Frontal cortex (tissue), 4 donors: Measurements from ENCODE around the gene NIP7. TPM values are rescaled to one million over a fixed set of nuclear protein-coding genes. Genes with fewer than 3 reads are reported as not detected.
"Not testable (repeated sequence)": the region's sequence is repeated elsewhere in the genome, so short reads cannot be mapped to it uniquely, and the experiment has no call there.

ENCODE experiments used
- DNase-seq, 2 donors: peaks; one replicate each; pipeline ENCODE4 v3.0.0; 2012; ENCODE audit warnings: low spot score in 2 of 2
- FAIRE-seq: peaks from 2 replicates; lab custom pipeline; 2012; peaks lifted over from hg19 to GRCh38; lab: Jason Lieb, UNC
- total RNA-seq: library from RNA; depleted of rRNA; stranded (reverse); fragments of >200 nt; gene quantifications from one replicate; pipeline ENCODE4 v1.2.3, GENCODE V29; 2014
- donor health status: control.
- donor health status: control.
- donor health status: control.

Gene NIP7
- total RNA-seq, result 13.0 TPM

DNA sequence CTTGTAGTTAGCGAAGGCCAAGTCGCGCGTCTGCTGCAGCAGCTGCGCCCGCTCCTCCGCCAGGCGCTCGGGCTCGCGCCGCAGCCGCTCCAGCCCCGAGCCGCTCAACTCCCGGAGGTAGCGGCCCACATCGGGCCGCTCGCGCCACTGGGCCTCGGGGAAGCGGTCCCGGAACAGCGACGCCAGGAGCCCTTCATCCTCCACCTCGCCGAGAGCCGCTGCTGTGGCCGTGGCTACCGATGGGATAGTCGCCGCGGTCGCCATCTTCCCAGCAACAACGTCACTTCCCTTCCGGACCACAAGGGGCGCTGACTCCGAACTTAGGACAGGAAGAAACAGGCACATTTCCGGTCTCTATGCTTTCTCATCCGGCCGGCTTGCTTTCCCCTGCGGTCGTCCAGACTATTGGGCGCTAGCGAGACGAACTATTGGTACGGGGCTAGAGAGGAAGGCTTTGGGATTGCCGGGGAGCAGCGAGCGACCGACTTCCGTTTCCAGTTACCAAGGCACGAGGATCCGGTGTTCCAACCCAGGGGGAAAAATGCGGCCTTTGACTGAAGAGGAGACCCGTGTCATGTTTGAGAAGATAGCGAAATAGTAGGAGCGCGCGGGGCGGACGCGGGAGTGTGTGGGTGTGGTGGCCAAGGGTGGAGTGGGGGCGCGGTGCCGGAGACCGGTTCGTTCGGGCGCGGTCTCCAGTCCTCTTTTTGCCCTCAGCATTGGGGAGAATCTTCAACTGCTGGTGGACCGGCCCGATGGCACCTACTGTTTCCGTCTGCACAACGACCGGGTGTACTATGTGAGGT lies at the start of gene NIP7, which contains the start of gene COG8:
NIP7 (plus strand) TSS at position 484 of the 806 bp plus-strand sequence; CDS start at position 542, 58 bp downstream.
COG8 (minus strand) TSS at position 276 of the 806 bp plus-strand sequence; CDS start at position 264, 12 bp downstream.
- DNase-seq (peak; percentile 92 to 93), FAIRE-seq (no peak)

DNA sequence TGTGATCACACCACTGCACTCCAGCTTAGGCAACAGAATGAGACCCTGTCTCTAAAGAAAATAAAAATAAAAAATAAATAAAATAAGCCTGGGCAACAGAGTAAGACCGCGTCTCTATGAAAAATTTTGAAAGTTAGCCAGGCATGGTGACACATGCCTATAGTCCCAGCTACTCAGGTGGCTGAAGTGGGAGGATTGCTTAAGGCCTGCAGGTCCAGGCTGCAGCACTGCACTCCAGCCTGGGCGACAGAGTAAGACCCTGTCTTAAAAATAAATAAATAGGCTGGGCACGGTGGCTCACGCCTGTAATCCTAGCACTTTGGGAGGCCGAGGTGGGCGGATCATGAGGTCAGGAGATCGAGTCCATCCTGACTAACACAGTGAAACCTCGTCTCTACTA lies 47.9 kb upstream of the NIP7 start:
- DNase-seq, FAIRE-seq: not testable (repeated sequence)

DNA sequence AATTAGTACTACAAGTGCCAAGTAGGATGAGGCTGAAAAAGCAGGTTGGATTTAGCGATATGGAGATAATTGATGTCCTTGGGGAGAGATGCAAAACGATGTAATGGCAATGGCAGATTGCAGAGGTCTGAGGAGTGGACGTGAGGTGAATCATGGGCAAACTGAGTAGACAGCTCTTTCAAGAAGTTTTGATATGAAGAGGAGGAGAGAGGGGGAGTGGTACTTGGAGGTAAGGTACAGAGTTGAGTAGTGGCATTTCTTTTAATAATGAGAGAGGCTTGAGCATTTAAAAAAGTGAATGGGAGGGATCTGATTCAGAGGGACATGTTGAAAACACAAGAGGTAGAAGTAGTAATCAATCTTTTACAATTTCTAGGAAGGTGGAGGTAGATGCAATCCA lies 46.2 kb upstream of the NIP7 start:
- FAIRE-seq, result no peak

DNA sequence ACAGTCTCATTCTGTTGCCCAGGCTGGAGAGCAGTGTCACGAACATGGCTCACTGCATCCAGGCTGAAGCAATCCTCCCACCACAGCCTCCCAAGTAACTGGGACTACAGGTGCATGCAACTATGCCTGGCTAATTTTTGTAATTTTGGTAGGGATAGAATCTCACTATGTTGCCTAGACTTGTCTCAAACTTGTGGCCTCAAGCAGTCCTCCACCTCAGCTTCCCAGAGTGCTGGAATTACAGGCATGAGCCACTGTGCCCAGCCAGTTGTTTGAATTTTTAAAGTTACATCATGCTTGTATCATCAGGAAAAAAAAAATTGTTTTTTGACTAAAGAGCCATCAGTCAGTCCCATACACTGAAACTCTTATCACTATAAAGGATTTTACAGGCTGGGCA lies 45.5 kb upstream of the NIP7 start:
- FAIRE-seq, result no peak

More for the DNA sequence above, 46.2 kb upstream of the NIP7 start:
- DNase-seq, result no peak

DNA sequence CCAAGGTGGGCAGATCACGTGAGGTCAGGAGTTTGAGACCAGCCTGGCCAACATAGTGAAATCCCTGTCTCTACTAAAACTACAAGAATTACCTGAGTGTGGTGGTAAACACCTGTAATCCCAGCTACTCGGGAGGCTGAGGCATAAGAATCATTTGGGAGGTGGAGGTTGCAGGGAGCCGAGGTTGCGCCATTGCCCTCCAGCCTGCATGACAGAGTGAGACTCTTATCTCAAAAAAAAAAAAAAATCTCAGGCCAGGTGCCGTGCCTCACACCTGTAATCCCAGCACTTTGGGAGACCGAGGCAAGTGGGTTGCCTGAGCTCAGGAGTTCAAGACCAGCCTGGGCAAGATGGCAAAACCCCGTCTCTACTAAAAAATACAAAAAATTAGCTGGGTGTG lies 42.8 kb upstream of the NIP7 start:
- FAIRE-seq, DNase-seq: not testable (repeated sequence)

More for the DNA sequence above, 45.5 kb upstream of the NIP7 start:
- no peak for DNase-seq

DNA sequence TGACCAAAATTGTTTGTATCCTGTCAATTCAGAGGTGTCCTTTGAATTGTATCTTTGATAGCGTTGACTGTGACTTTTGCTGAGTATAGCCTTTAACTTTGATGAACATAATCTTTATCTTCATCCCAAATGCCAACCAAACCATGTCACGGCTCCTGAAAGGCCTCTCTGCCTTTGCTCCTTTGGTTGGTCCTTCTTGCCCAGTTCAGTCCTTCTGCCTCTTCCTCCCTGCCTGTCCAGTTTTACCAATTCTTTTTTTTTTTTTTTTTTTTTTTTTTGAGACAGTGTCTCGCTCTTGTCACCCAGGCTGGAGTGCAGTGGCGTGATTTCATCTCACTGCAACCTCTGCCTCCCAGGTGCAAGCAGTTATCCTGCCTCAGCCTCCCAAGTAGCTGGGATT lies 41.3 kb upstream of the NIP7 start:
- no peak for DNase-seq
- no peak for FAIRE-seq

DNA sequence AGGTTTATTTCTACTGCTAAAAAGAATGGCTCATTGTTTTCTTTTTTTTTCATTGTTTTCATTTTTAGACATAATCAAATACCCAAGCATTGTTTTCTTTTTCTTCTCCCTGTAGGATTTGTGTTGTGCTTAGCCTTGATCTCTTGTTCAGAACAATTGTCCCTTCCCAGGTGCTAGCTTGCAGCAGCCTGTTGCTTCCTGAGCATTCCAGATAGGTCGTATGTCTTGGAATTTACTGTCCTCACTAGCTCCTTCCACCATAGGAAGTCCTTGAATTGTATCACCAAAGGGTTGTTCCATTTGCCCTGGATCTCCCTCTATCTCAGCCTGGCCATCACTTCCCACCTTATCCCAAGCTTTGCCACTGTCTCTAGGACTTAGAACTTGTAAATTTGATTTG lies 38.4 kb upstream of the NIP7 start:
- DNase-seq (no peak), FAIRE-seq (no peak)

DNA sequence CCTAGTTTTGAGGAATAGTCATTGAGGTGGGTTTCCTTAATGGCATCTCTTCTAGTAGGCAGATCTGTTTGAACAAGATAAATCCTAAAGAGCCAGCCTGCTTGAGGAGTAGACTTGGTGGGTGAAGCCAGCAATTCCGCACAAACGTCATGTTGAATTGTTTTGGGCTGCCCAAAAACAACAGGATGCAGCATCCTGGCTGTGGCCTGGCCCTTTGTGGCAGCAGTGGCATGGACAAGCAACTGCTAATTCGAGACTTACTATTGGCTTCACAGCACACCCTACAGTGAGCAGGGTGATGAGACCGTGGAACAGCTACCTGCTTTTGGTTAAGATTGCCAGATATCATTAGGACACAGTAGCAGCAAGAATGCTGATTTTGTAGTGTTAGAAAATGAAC lies 37.7 kb upstream of the NIP7 start:
- FAIRE-seq, result no peak
- DNase-seq, result no peak

DNA sequence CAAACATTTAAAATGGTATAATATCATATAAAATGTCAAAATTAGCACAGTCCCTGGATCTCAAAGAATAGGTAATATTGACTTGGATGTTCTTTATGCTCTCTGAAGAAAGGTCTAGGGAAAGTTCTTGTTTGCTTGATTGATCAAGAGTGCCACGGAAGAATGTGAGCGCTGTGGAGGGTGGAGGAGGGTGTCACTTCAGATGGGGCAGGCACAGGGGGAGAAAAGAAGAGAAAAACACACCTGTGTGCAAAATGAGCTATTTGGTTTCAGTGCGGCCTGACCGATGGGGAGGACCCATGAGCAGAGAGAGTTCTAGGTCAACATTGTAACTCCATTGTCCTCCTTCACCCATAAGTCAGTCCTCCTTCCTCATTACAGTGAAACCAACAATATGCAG lies 37.3 kb upstream of the NIP7 start:
- FAIRE-seq (no peak), DNase-seq (no peak)

DNA sequence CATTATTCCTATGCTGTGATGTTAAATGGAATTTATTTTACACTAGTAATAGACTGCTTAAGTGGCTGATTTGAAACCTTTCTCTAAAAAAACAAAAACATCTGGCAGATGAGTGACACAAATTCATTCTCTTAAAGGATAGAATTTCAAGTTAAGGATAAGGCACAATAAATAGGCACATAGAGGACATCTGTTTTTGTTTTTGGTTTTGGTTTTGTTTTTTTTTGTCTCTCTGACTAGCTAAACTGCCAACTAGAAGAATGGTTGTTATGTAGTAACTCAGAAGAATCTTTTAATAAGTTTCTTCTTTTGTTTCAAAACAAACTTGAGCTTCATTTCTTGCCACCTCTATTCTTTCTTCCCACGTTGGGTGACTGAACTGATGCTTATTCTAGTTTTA lies 33.5 kb upstream of the NIP7 start:
- DNase-seq (no peak), FAIRE-seq (no peak)

DNA sequence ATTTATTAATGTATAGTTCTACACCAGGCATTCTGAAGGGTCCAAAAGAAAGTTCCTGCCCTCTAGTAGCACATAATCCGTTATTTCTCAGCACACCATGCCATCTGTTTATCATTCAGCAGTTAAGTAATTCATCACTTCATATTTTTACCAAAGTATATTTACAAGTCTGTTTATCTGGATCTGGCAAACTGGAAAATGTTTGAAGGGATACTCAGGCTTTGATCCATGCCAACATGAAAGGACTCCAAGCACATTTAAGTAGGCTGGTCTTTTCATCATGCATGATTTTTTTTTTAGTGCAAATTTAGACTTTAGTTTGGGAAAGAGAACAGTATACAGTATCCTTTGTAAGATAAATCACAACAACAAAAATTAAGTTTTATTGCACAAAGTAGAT lies 32.5 kb upstream of the NIP7 start:
- FAIRE-seq (no peak), DNase-seq (no peak)

DNA sequence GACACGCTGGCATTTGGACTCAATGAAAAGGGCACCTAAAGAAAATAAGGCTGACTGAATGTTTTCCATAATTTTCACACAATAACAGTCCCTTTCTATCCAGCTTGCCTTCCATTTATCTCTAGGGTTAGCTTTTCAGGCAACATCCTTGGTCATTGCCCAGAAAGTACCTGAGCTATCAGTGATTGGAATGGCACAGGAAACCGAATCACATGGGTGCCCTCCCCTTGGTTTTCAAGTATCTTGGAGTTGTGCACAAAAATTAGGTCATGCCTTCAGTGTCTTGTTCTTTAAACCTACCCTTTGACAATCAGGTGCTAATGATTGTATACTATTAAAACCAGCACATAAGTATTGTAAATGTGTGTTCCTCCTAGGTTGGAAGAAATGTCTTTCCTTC lies 31.7 kb upstream of the NIP7 start:
- FAIRE-seq, result no peak
- no peak for DNase-seq

DNA sequence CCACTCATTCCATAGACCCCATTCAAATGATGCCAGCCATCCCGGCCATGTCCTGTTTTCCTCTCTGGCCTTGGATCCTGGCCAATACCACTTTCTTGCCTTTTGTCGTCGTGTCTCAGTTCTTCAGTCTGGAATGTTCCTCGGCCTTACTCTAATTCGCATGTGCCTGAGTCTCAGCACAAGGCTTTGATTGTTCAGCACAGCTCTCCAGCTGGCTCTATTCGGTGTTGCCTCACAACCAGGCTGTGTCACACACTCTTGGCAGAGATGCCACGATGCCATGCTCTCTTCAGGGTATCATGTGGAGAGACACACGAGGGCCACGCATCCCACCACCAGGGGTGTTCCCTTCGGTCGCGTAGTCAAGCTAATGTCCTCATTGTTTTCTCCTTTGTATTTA lies 30.3 kb upstream of the NIP7 start:
- DNase-seq (peak; percentile 36 to 42), FAIRE-seq (no peak)

DNA sequence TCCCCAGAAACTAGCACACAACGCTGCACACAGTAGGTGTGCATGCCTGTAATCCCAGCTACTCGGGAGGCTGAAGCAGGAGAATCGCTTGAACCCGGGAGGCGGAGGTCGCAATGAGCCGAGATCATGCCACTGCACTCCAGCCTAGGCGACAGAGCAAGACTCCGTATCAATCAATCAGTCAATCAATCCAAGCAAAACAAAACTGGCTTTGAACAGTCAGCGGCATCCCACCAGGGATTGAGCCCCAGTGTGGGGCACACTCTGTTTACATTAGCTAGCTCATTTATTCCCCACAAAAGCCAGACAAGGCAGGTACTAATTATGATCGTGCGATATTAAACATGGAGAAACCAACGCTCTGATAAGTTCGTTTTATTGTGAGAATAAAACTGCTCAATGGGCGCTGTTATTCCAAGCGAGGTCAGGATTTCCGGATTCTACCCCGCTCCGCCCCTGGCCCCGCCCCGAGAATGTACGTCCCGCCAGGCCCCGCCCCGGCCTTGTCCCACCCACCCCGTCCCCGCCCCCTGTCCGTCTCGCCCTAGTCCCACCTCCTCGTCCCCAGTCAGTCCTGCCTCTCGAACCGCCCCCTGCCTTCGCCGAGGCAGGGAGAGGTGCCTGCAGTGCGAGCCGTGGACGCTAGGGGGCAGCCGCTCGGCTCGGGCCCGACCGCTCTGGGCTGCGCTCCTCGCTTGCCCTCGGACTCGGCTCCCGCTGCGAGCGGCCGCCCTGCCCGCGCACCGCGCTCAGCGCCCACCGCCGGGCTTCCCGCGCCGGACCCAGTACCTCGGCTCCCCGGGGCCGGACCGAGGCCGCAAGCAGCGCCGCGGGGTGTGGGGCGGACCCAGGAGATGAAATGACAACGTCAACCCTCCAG lies 28.7 kb upstream of the NIP7 start, which contains the start of gene VPS4A:
VPS4A (plus strand) TSS at position 698 of the 880 bp plus-strand sequence; CDS start at position 860, 162 bp downstream.
- FAIRE-seq (no peak), DNase-seq (peak; percentile 97 to 99)

DNA sequence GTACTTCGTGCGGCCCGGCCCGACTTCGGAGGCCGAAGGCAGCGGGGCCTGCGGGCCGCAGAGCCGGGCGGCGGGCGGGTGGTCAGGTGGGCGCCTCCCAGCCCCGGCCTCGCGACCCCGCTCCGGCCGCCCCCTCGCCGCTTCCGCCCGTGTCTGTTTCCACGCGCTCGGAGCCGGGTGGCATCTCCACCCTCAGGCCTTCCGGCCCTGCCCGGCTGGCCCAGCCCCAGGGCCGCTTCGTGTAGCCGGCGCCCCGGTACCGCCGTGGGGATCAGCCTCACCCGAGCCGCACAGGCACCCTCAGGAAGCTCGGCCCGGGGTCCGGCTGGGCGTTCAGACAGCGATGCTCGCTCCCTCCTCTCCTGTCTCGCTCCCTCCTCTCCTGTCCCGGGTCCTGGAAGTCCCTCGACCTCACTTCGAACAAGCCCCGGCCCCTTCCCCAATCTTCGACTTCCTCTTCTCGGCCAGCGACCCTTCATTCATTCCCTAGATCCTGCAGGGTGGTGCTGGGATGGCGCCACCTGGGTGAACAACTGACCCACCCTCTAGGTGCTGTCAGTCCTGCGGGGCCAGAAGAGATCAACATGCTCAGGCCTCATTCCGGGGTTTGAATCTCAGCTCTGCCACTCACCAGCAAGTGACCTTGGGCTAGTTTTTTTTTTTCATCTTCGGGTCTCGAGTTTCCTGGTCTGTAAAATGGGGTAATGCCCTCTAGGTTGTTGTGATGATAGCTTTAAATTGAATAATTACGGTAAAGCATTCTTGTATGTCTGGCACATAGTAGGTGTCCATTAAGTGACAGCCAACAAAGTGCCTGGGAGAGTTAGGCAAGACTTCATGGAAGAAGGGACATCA lies 27.8 kb upstream of the NIP7 start:
- FAIRE-seq, result no peak
- no peak for DNase-seq

DNA sequence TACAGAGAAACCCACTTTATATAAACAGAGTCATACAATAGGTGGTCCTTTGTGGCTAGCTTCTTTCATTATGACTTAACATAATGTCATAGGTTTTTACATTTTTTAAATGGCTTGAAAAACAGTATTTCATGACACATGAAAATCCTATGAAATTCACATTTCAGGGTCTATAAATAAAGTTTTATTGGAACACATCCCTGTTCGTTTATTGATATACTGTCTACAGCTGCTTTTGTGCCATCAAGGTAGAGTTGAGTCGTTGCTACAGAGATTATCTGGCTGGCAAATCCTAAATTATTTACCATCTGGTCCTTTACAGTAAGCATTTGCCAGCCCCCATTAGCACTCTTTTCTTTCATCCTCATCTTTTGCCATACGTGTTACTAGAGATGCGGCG lies 26.1 kb upstream of the NIP7 start:
- FAIRE-seq (no peak), DNase-seq (no peak)

DNA sequence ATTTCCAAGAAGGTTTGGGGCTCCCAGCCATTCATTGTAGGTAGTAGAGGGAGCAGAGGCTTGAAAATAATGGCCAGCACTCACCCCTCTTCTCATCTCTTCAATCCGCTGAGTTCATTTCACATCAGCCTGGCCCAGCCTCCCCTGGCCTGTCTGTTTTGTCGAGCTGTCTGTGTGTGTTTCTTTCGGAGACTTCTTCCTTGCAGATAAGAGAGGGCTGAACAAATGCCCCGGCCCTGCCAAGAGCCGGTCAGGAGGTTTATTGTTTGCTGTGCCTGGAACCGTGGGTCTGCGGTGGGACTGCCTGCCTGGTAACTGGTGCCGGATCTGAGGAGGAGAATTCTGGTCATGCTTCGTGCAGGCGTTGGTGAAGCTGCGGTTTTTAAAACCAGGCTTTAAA lies 25.0 kb upstream of the NIP7 start:
- DNase-seq, result no peak
- no peak for FAIRE-seq

DNA sequence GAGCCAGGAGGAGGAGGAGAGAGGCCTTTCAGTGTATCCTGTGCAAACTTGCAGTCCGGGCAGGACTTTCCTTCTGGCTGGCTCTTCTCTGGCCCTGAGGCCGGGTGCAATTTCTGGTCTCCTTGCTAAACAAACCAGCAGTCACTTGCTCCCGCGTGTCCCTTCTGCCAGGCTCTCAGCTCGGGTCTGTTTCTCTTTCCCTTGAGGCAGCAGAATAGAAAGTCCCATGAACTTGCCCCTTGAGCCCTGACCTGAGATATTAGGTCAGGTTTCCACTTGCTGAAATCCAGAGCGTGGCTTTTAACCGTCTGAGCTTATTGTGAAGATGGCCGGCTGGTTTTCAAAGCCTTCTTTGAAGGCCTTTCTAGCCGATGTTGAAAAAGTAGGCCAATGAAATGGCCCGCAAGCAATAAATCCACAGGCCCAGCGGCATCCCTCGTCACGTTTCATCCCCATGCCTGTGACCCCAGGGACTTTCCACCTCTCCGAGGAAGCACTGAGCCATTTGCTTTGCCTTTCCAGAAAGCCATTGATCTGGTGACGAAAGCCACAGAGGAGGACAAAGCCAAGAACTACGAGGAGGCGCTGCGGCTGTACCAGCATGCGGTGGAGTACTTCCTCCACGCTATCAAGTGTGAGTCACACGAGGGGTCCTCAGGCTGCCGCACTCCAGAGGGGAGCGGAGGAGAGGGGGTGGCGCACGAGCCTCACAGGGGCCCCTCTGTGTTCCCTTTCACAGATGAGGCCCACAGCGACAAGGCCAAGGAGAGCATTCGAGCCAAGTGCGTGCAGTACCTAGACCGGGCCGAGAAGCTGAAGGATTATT lies 23.9 kb upstream of the NIP7 start:
- FAIRE-seq, result no peak
- DNase-seq, result peak in 1 of 2 donors; percentile 15

DNA sequence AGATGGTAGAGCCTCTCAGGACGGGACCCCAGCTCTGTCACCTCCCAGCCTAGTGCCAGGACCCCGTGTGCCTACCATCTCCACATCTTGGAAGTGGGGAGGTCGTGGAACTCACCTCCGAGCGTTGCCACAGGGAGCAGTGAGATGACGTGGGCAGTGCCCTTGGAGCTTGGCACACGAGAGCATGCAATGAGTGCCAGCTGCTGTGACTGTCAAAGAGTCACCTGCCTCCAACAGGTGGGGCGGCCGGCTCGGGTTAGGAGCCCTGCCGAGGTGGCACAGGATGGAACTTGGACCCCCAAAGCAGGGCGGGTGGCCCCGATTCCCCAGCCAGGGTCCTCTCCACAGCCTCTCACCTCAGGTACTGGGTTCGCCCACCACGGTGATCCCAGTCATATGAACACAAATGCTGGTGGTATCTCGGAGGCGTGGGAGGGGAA lies 23.0 kb upstream of the NIP7 start:
- FAIRE-seq (no peak), DNase-seq (no peak)
